ENCODE measurements around the gene INHBA. TPM values are rescaled to one million over a fixed set of nuclear protein-coding genes. Genes with fewer than 3 reads are reported as not detected.

INHBA gene
- total and polyA plus RNA-seq, 2 experiments from 2014 or later = 0.94 to 1.3 TPM

DNA sequence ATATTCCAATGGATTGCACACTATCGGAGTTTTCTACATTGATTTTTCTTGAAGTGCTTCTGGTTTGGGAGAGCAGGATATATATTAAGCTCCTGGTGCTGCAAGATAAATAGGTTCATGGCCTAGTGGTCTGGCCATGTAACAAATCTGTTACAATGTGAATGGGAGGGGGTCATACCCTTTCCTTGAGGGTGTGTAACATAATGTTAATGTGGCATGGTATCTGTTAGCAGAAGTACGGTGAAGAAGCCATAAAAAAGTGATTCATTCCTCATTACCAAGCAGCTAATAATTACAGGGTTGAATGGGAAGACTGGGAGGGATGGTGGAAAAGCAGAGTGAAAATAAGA, 61.2 kb downstream of the INHBA start:
- TF ChIP-seq POLR2AphosphoS5 (IDR thresholded peaks at IDR 0.05; ENCODE audit: low read depth) = no peak
- TF ChIP-seq, protein P1, sequence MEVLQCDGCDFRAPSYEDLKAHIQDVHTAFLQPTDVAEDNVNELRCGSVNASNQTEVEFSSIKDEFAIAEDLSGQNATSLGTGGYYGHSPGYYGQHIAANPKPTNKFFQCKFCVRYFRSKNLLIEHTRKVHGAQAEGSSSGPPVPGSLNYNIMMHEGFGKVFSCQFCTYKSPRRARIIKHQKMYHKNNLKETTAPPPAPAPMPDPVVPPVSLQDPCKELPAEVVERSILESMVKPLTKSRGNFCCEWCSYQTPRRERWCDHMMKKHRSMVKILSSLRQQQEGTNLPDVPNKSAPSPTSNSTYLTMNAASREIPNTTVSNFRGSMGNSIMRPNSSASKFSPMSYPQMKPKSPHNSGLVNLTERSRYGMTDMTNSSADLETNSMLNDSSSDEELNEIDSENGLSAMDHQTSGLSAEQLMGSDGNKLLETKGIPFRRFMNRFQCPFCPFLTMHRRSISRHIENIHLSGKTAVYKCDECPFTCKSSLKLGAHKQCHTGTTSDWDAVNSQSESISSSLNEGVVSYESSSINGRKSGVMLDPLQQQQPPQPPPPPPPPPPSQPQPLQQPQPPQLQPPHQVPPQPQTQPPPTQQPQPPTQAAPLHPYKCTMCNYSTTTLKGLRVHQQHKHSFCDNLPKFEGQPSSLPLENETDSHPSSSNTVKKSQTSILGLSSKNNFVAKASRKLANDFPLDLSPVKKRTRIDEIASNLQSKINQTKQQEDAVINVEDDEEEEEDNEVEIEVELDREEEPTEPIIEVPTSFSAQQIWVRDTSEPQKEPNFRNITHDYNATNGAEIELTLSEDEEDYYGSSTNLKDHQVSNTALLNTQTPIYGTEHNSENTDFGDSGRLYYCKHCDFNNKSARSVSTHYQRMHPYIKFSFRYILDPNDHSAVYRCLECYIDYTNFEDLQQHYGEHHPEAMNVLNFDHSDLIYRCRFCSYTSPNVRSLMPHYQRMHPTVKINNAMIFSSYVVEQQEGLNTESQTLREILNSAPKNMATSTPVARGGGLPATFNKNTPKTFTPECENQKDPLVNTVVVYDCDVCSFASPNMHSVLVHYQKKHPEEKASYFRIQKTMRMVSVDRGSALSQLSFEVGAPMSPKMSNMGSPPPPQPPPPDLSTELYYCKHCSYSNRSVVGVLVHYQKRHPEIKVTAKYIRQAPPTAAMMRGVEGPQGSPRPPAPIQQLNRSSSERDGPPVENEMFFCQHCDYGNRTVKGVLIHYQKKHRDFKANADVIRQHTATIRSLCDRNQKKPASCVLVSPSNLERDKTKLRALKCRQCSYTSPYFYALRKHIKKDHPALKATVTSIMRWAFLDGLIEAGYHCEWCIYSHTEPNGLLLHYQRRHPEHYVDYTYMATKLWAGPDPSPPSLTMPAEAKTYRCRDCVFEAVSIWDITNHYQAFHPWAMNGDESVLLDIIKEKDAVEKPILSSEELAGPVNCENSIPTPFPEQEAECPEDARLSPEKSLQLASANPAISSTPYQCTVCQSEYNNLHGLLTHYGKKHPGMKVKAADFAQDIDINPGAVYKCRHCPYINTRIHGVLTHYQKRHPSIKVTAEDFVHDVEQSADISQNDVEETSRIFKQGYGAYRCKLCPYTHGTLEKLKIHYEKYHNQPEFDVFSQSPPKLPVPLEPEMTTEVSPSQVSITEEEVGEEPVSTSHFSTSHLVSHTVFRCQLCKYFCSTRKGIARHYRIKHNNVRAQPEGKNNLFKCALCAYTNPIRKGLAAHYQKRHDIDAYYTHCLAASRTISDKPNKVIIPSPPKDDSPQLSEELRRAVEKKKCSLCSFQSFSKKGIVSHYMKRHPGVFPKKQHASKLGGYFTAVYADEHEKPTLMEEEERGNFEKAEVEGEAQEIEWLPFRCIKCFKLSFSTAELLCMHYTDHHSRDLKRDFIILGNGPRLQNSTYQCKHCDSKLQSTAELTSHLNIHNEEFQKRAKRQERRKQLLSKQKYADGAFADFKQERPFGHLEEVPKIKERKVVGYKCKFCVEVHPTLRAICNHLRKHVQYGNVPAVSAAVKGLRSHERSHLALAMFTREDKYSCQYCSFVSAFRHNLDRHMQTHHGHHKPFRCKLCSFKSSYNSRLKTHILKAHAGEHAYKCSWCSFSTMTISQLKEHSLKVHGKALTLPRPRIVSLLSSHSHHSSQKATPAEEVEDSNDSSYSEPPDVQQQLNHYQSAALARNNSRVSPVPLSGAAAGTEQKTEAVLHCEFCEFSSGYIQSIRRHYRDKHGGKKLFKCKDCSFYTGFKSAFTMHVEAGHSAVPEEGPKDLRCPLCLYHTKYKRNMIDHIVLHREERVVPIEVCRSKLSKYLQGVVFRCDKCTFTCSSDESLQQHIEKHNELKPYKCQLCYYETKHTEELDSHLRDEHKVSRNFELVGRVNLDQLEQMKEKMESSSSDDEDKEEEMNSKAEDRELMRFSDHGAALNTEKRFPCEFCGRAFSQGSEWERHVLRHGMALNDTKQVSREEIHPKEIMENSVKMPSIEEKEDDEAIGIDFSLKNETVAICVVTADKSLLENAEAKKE (CRISPR knock-in tag; IDR thresholded peaks at IDR 0.05) = no peak
- TF ChIP-seq ZNF114 (CRISPR knock-in tag; IDR thresholded peaks at IDR 0.05) = no peak
- TF ChIP-seq STAT1 (IDR thresholded peaks at IDR 0.05; ENCODE audit: unreplicated experiment) = no peak
- TF ChIP-seq, protein P2, sequence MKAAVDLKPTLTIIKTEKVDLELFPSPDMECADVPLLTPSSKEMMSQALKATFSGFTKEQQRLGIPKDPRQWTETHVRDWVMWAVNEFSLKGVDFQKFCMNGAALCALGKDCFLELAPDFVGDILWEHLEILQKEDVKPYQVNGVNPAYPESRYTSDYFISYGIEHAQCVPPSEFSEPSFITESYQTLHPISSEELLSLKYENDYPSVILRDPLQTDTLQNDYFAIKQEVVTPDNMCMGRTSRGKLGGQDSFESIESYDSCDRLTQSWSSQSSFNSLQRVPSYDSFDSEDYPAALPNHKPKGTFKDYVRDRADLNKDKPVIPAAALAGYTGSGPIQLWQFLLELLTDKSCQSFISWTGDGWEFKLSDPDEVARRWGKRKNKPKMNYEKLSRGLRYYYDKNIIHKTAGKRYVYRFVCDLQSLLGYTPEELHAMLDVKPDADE (IDR thresholded peaks at IDR 0.05) = no peak
- no peak for TF ChIP-seq EZH2phosphoT487 (IDR thresholded peaks at IDR 0.05; ENCODE audit: unreplicated experiment)
- no peak for TF ChIP-seq ZNF331 (CRISPR knock-in tag; IDR thresholded peaks at IDR 0.05; ENCODE audit: low read depth)
- TF ChIP-seq, protein P3, sequence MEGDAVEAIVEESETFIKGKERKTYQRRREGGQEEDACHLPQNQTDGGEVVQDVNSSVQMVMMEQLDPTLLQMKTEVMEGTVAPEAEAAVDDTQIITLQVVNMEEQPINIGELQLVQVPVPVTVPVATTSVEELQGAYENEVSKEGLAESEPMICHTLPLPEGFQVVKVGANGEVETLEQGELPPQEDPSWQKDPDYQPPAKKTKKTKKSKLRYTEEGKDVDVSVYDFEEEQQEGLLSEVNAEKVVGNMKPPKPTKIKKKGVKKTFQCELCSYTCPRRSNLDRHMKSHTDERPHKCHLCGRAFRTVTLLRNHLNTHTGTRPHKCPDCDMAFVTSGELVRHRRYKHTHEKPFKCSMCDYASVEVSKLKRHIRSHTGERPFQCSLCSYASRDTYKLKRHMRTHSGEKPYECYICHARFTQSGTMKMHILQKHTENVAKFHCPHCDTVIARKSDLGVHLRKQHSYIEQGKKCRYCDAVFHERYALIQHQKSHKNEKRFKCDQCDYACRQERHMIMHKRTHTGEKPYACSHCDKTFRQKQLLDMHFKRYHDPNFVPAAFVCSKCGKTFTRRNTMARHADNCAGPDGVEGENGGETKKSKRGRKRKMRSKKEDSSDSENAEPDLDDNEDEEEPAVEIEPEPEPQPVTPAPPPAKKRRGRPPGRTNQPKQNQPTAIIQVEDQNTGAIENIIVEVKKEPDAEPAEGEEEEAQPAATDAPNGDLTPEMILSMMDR (conservative IDR thresholded peaks at IDR 0.05; ENCODE audit: low read depth in 2 of 2) = no peak
- no peak for TF ChIP-seq JUNB (IDR thresholded peaks at IDR 0.05; ENCODE audit: unreplicated experiment)
- TF ChIP-seq, protein P4, sequence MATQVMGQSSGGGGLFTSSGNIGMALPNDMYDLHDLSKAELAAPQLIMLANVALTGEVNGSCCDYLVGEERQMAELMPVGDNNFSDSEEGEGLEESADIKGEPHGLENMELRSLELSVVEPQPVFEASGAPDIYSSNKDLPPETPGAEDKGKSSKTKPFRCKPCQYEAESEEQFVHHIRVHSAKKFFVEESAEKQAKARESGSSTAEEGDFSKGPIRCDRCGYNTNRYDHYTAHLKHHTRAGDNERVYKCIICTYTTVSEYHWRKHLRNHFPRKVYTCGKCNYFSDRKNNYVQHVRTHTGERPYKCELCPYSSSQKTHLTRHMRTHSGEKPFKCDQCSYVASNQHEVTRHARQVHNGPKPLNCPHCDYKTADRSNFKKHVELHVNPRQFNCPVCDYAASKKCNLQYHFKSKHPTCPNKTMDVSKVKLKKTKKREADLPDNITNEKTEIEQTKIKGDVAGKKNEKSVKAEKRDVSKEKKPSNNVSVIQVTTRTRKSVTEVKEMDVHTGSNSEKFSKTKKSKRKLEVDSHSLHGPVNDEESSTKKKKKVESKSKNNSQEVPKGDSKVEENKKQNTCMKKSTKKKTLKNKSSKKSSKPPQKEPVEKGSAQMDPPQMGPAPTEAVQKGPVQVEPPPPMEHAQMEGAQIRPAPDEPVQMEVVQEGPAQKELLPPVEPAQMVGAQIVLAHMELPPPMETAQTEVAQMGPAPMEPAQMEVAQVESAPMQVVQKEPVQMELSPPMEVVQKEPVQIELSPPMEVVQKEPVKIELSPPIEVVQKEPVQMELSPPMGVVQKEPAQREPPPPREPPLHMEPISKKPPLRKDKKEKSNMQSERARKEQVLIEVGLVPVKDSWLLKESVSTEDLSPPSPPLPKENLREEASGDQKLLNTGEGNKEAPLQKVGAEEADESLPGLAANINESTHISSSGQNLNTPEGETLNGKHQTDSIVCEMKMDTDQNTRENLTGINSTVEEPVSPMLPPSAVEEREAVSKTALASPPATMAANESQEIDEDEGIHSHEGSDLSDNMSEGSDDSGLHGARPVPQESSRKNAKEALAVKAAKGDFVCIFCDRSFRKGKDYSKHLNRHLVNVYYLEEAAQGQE (IDR thresholded peaks at IDR 0.05; ENCODE audit: unreplicated experiment) = no peak
- no peak for TF ChIP-seq NANOG (IDR thresholded peaks at IDR 0.05; ENCODE audit: borderline replicate concordance)
- TF ChIP-seq CREB1 (CRISPR knock-in tag; IDR thresholded peaks at IDR 0.05; ENCODE audit: low read depth) = no peak
- no peak for TF ChIP-seq EZH2 (IDR thresholded peaks at IDR 0.05; ENCODE audit: low read depth, unreplicated experiment)
- Histone ChIP-seq H4K20me1 (replicated peaks; ENCODE audit: insufficient read depth) (no peaks in the 10 kb centered on the region), H2AFZ (no peak overlapping the region), H3K79me2 (replicated peaks; ENCODE audit: insufficient read depth) (no peaks in the 10 kb centered on the region), H3K36me3 (ENCODE audit: insufficient read depth) (no peaks in the 10 kb centered on the region), H3K27ac (ENCODE audit: low read depth) (no peak overlapping the region), H3K4me2 (no peak overlapping the region), H3K4me1 (ENCODE audit: insufficient read depth) (peaks cover under 1% of the 10 kb centered on the region; the same call in 1 of the 2 replicates), H3K27me3 (ENCODE audit: insufficient read depth) (no peaks in the 10 kb centered on the region), H3K9me2 (ENCODE audit: insufficient read depth) (peaks cover 4% of the 10 kb centered on the region), H3K4me3 (no peak overlapping the region), H3F3A (replicated peaks; ENCODE audit: low read depth) (no peaks in the 10 kb centered on the region)
- Mint-ChIP-seq H3K27ac (no peak overlapping the region), H3K4me1 (peaks cover 6% of the 10 kb centered on the region; the same call in 2 of the 3 replicates), H3K9me3 (0 out of 3 replicates have a peak, but pooled peaks cover 6% of the 10 kb centered on the region), H3K27me3 (ENCODE audit: insufficient read depth, low read depth, poor library complexity) (peaks cover 2% of the 10 kb centered on the region), H3K36me3 (ENCODE audit: low read depth) (peaks cover 4% of the 10 kb centered on the region; the same call in 1 of the 3 replicates), H3K4me3 (no peak overlapping the region)
- DNase-seq (ENCODE audit: low spot score) (no peak), ATAC-seq (no peak)
